ENCODE data around the gene ACSL5. TPM values are rescaled to one million over a fixed set of nuclear protein-coding genes. Genes with fewer than 3 reads are reported as not detected.

Gene ACSL5
- total RNA-seq, 2 experiments from 2014 or later, result 25.3 to 25.4 TPM

- Histone ChIP-seq H2AFZ (ENCODE audit: low read length) (no peak overlapping the region), H3K4me1 (ENCODE audit: insufficient read depth, low read length, poor library complexity, severe bottlenecking) (no peaks in the 10 kb centered on the region), H3K4me2 (ENCODE audit: low read length) (no peak overlapping the region), H3K79me2 (ENCODE audit: insufficient read depth, low read depth, low read length) (no peaks in the 10 kb centered on the region), H3K27ac (ENCODE audit: low read depth, low read length, poor library complexity, severe bottlenecking) (no peak overlapping the region), H4K20me1 (ENCODE audit: insufficient read depth, low read length) (no peaks in the 10 kb centered on the region), H3K4me3 (ENCODE audit: low read depth, low read length, poor library complexity, severe bottlenecking) (no peak overlapping the region), H3K9me3 (ENCODE audit: low read length) (no peaks in the 10 kb centered on the region), H3K36me3 (ENCODE audit: insufficient read depth, low read length) (no peaks in the 10 kb centered on the region), H3K9me2 (ENCODE audit: insufficient read depth, low read length) (no peaks in the 10 kb centered on the region)
- DNase-seq (ENCODE audit: low spot score), result no peak
- POLR2A ChIA-PET, result interaction anchor here (0.8 to 1.8 kb wide), 2 partner anchors 8 to 23 kb away, joined by 3 to 8 read pairs; no protein-coding TSS in a partner anchor
- intact Hi-C loops (cut with micrococcal nuclease; ENCODE audit: unreplicated experiment), result no loop called here
- CTCF ChIA-PET (ENCODE audit: unreplicated experiment), result no interaction called here
- TF ChIP-seq CTCF (conservative IDR thresholded peaks at IDR 0.05; ENCODE audit: low read length), result no peak
- TF ChIP-seq EZH2phosphoT487 (IDR thresholded peaks at IDR 0.05; ENCODE audit: borderline replicate concordance, low read depth, low read length), result no peak
- no TSS peak for BruUV-seq (replicated peaks)
Measured at GRCh38 chr10:112352044-112352443, 21.9 kb upstream of the ACSL5 start.

GRCh38 chr10:112353046-112353445 lies 20.9 kb upstream of the ACSL5 start:
- intact Hi-C loops (cut with micrococcal nuclease; ENCODE audit: unreplicated experiment), result no loop called here
- POLR2A ChIA-PET, result no interaction called here
- DNase-seq (ENCODE audit: low spot score), result no peak
- TF ChIP-seq EZH2phosphoT487 (IDR thresholded peaks at IDR 0.05; ENCODE audit: borderline replicate concordance, low read depth, low read length) (no peak), CTCF (conservative IDR thresholded peaks at IDR 0.05; ENCODE audit: low read length) (no peak)
- no TSS peak for BruUV-seq (replicated peaks)
- Histone ChIP-seq H2AFZ (ENCODE audit: low read length) (no peak overlapping the region), H3K9me3 (ENCODE audit: low read length) (no peaks in the 10 kb centered on the region), H3K4me1 (ENCODE audit: insufficient read depth, low read length, poor library complexity, severe bottlenecking) (no peaks in the 10 kb centered on the region), H3K79me2 (ENCODE audit: insufficient read depth, low read depth, low read length) (no peaks in the 10 kb centered on the region), H3K27ac (ENCODE audit: low read depth, low read length, poor library complexity, severe bottlenecking) (no peak overlapping the region), H3K36me3 (ENCODE audit: insufficient read depth, low read length) (no peaks in the 10 kb centered on the region), H4K20me1 (ENCODE audit: insufficient read depth, low read length) (no peaks in the 10 kb centered on the region), H3K9me2 (ENCODE audit: insufficient read depth, low read length) (no peaks in the 10 kb centered on the region), H3K4me3 (ENCODE audit: low read depth, low read length, poor library complexity, severe bottlenecking) (no peak overlapping the region), H3K4me2 (ENCODE audit: low read length) (no peak overlapping the region)
- CTCF ChIA-PET (ENCODE audit: unreplicated experiment), result no interaction called here

- Histone ChIP-seq H3K9me3 (ENCODE audit: low read length) (no peaks in the 10 kb centered on the region), H2AFZ (ENCODE audit: low read length) (no peak overlapping the region), H3K36me3 (ENCODE audit: insufficient read depth, low read length) (no peaks in the 10 kb centered on the region), H3K4me2 (ENCODE audit: low read length) (no peak overlapping the region), H3K79me2 (ENCODE audit: insufficient read depth, low read depth, low read length) (no peaks in the 10 kb centered on the region), H3K4me1 (ENCODE audit: insufficient read depth, low read length, poor library complexity, severe bottlenecking) (no peaks in the 10 kb centered on the region), H3K27ac (ENCODE audit: low read depth, low read length, poor library complexity, severe bottlenecking) (no peak overlapping the region), H3K4me3 (ENCODE audit: low read depth, low read length, poor library complexity, severe bottlenecking) (no peak overlapping the region), H4K20me1 (ENCODE audit: insufficient read depth, low read length) (no peaks in the 10 kb centered on the region), H3K9me2 (ENCODE audit: insufficient read depth, low read length) (no peaks in the 10 kb centered on the region)
- ChIA-PET CTCF (ENCODE audit: unreplicated experiment) (no interaction called here), POLR2A (interaction anchor here (0.8 kb wide), 1 partner anchor 8 kb away, joined by 3 read pairs; no protein-coding TSS in a partner anchor)
- BruUV-seq (replicated peaks), result no TSS peak
- intact Hi-C loops (cut with micrococcal nuclease; ENCODE audit: unreplicated experiment), result no loop called here
- TF ChIP-seq CTCF (conservative IDR thresholded peaks at IDR 0.05; ENCODE audit: low read length), result no peak
- DNase-seq (ENCODE audit: low spot score), result no peak
Measured at GRCh38 chr10:112356686-112357085, 17.2 kb upstream of the ACSL5 start.

Data from OCI-LY7 (cell line).